SW 1271 (cell line): ENCODE results near the gene MYO3A.

Source experiments
- DNase-seq, 2 experiments: peaks; one replicate each; lab custom pipeline; 2025; lab: John Stamatoyannopoulos, UW

MYO3A gene

GRCh38 chr10:26214004-26214403 is 280.0 kb downstream of the MYO3A start:
- no peak for DNase-seq

- no peak for DNase-seq
Observed at GRCh38 chr10:26214551-26215395, 280.7 kb downstream of the MYO3A start.

GRCh38 chr10:26215396-26215934 is 281.4 kb downstream of the MYO3A start:
- DNase-seq, result no peak

GRCh38 chr10:26215935-26216584 is 282.0 kb downstream of the MYO3A start:
- DNase-seq, result no peak

GRCh38 chr10:26216585-26217395 is 282.8 kb downstream of the MYO3A start, which contains the start of gene GAD2:
GAD2 (plus strand) TSS chr10:26216774; CDS start chr10:26216810, 36 bp downstream.
- no peak for DNase-seq

- DNase-seq, result no peak
Observed at GRCh38 chr10:26217396-26218086, 283.5 kb downstream of the MYO3A start.

- no peak for DNase-seq
Observed at GRCh38 chr10:26219676-26220075, 285.6 kb downstream of the MYO3A start.

- DNase-seq, result no peak
Observed at GRCh38 chr10:26220901-26221300, 286.9 kb downstream of the MYO3A start.

- no peak for DNase-seq
Observed at GRCh38 chr10:26221541-26221940, 287.5 kb downstream of the MYO3A start.

- DNase-seq, result no peak
Observed at GRCh38 chr10:26222563-26222962, 288.5 kb downstream of the MYO3A start.

- no peak for DNase-seq
Observed at GRCh38 chr10:26225322-26225721, 291.3 kb downstream of the MYO3A start.

GRCh38 chr10:26227786-26228185 is 293.8 kb downstream of the MYO3A start:
- DNase-seq, result no peak

- no peak for DNase-seq
Observed at GRCh38 chr10:26232174-26232573, 298.1 kb downstream of the MYO3A start.

- no peak for DNase-seq
Observed at GRCh38 chr10:26235761-26236160, 301.7 kb downstream of the MYO3A start.

- DNase-seq, result no peak
Observed at GRCh38 chr10:26238378-26238777, 304.3 kb downstream of the MYO3A start.

- DNase-seq, result no peak
Observed at GRCh38 chr10:26242706-26243350, 308.8 kb downstream of the MYO3A start.

GRCh38 chr10:26243351-26243720 is 309.3 kb downstream of the MYO3A start:
- no peak for DNase-seq

GRCh38 chr10:26249681-26250080 is 315.7 kb downstream of the MYO3A start:
- DNase-seq, result no peak

- no peak for DNase-seq
Observed at GRCh38 chr10:26251925-26252324, 317.9 kb downstream of the MYO3A start.

GRCh38 chr10:26254616-26255015 is 320.6 kb downstream of the MYO3A start:
- no peak for DNase-seq

- no peak for DNase-seq
Observed at GRCh38 chr10:26259341-26259740, 325.3 kb downstream of the MYO3A start.
